ENCODE measurements around the gene AIMP1.

Gene AIMP1

GRCh38 chr4:106373026-106373425, 56.7 kb downstream of the AIMP1 start:
- Histone ChIP-seq H3K14ac (ENCODE audit: low read length) (no peak overlapping the region), H3K4me3 (ENCODE audit: low read length in 2 of 2) (no peak overlapping the region), H3K4me1 (ENCODE audit: control insufficient read depth in 2 of 2, insufficient read depth in 1 of 2, low read depth in 1 of 2, low read length in 2 of 2) (no peaks in the 10 kb centered on the region), H3K79me1 (ENCODE audit: low read depth, low read length) (no peaks in the 10 kb centered on the region), H3K4me2 (ENCODE audit: insufficient read depth, low read length, poor library complexity, severe bottlenecking) (no peak overlapping the region), H2BK120ac (ENCODE audit: low read depth, low read length) (no peak overlapping the region), H3K27ac (replicated peaks; ENCODE audit: low read length) (no peak overlapping the region), H2BK5ac (ENCODE audit: low read length) (no peak overlapping the region), H3K18ac (ENCODE audit: low read length) (no peak overlapping the region), H4K8ac (ENCODE audit: low read depth, low read length) (no peak overlapping the region), H3K27me3 (ENCODE audit: control insufficient read depth in 3 of 3, insufficient read depth in 3 of 3, low read depth in 1 of 3, low read length in 3 of 3) (no peaks in the 10 kb centered on the region), H3K9me3 (replicated peaks in 1 of 2; ENCODE audit: control insufficient read depth in 2 of 2, insufficient read depth in 1 of 2, low read depth in 1 of 2, low read length in 2 of 2) (no peaks in the 10 kb centered on the region), H4K91ac (ENCODE audit: low read depth, low read length, poor library complexity) (no peak overlapping the region), H3K9ac (ENCODE audit: low read depth, low read length, poor library complexity) (no peak overlapping the region), H3K23ac (ENCODE audit: low read depth, low read length, poor library complexity) (no peak overlapping the region), H3K4ac (ENCODE audit: low read length) (no peak overlapping the region), H2BK12ac (ENCODE audit: low read length) (no peak overlapping the region), H2BK15ac (ENCODE audit: low read length) (no peak overlapping the region), H2AFZ (ENCODE audit: low read length) (no peak overlapping the region), H2AK5ac (ENCODE audit: low read depth, low read length) (no peak overlapping the region), H3K36me3 (replicated peaks in 1 of 2; ENCODE audit: control insufficient read depth in 2 of 2, insufficient read depth in 2 of 2, low read length in 2 of 2) (no peaks in the 10 kb centered on the region)
- WGBS, 2 donors (ENCODE audit: extremely low coverage in 2 of 2, insufficient read length in 2 of 2, insufficient replicate concordance in 1 of 2), result no CpG with 5 or more reads among the region's 3 CpGs
- no peak for DNase-seq (ENCODE audit: low spot score)

GRCh38 chr4:106380179-106380578, 63.8 kb downstream of the AIMP1 start:
- H2BK12ac ChIP-seq (ENCODE audit: low read length), result no peak overlapping the region
- no peak overlapping the region for H3K27ac ChIP-seq (replicated peaks; ENCODE audit: low read length)
- H3K4me1 ChIP-seq (ENCODE audit: control insufficient read depth in 2 of 2, insufficient read depth in 1 of 2, low read depth in 1 of 2, low read length in 2 of 2), result no peaks in the 10 kb centered on the region
- no peak overlapping the region for H3K18ac ChIP-seq (ENCODE audit: low read length)
- H3K14ac ChIP-seq (ENCODE audit: low read length), result no peak overlapping the region
- H2BK5ac ChIP-seq (ENCODE audit: low read length), result no peak overlapping the region
- no peaks in the 10 kb centered on the region for H3K27me3 ChIP-seq (ENCODE audit: control insufficient read depth in 3 of 3, insufficient read depth in 3 of 3, low read depth in 1 of 3, low read length in 3 of 3)
- H2BK15ac ChIP-seq (ENCODE audit: low read length), result no peak overlapping the region
- no peak overlapping the region for H3K9ac ChIP-seq (ENCODE audit: low read depth, low read length, poor library complexity)
- H3K4ac ChIP-seq (ENCODE audit: low read length), result no peak overlapping the region
- H3K9me3 ChIP-seq (replicated peaks in 1 of 2; ENCODE audit: control insufficient read depth in 2 of 2, insufficient read depth in 1 of 2, low read depth in 1 of 2, low read length in 2 of 2), result no peaks in the 10 kb centered on the region
- no peak overlapping the region for H2AFZ ChIP-seq (ENCODE audit: low read length)
- H2AK5ac ChIP-seq (ENCODE audit: low read depth, low read length), result no peak overlapping the region
- H2BK120ac ChIP-seq (ENCODE audit: low read depth, low read length), result no peak overlapping the region
- H4K91ac ChIP-seq (ENCODE audit: low read depth, low read length, poor library complexity), result no peak overlapping the region
- H3K79me1 ChIP-seq (ENCODE audit: low read depth, low read length), result no peaks in the 10 kb centered on the region
- no peak overlapping the region for H4K8ac ChIP-seq (ENCODE audit: low read depth, low read length)
- no peak overlapping the region for H3K4me2 ChIP-seq (ENCODE audit: insufficient read depth, low read length, poor library complexity, severe bottlenecking)
- DNase-seq (ENCODE audit: low spot score), result no peak
- no peaks in the 10 kb centered on the region for H3K36me3 ChIP-seq (replicated peaks in 1 of 2; ENCODE audit: control insufficient read depth in 2 of 2, insufficient read depth in 2 of 2, low read length in 2 of 2)
- H3K4me3 ChIP-seq (ENCODE audit: low read length in 2 of 2), result no peak overlapping the region
- no peak overlapping the region for H3K23ac ChIP-seq (ENCODE audit: low read depth, low read length, poor library complexity)

- Histone ChIP-seq H3K18ac (ENCODE audit: low read length) (no peak overlapping the region), H3K9ac (ENCODE audit: low read depth, low read length, poor library complexity) (no peak overlapping the region), H2BK5ac (ENCODE audit: low read length) (no peak overlapping the region), H4K8ac (ENCODE audit: low read depth, low read length) (no peak overlapping the region), H3K4me2 (ENCODE audit: insufficient read depth, low read length, poor library complexity, severe bottlenecking) (no peak overlapping the region), H2AK5ac (ENCODE audit: low read depth, low read length) (no peak overlapping the region), H2BK15ac (ENCODE audit: low read length) (no peak overlapping the region), H3K27ac (replicated peaks; ENCODE audit: low read length) (no peak overlapping the region), H2BK12ac (ENCODE audit: low read length) (no peak overlapping the region), H3K23ac (ENCODE audit: low read depth, low read length, poor library complexity) (peak overlapping the region; percentile 31), H4K91ac (ENCODE audit: low read depth, low read length, poor library complexity) (no peak overlapping the region), H3K27me3 (ENCODE audit: control insufficient read depth in 3 of 3, insufficient read depth in 3 of 3, low read depth in 1 of 3, low read length in 3 of 3) (no peaks in the 10 kb centered on the region), H3K4me1 (ENCODE audit: control insufficient read depth in 2 of 2, insufficient read depth in 1 of 2, low read depth in 1 of 2, low read length in 2 of 2) (no peaks in the 10 kb centered on the region), H3K14ac (ENCODE audit: low read length) (peak overlapping the region; percentile 63), H2BK120ac (ENCODE audit: low read depth, low read length) (no peak overlapping the region), H3K9me3 (replicated peaks in 1 of 2; ENCODE audit: control insufficient read depth in 2 of 2, insufficient read depth in 1 of 2, low read depth in 1 of 2, low read length in 2 of 2) (no peaks in the 10 kb centered on the region), H3K36me3 (replicated peaks in 1 of 2; ENCODE audit: control insufficient read depth in 2 of 2, insufficient read depth in 2 of 2, low read length in 2 of 2) (no peaks in the 10 kb centered on the region), H3K4me3 (ENCODE audit: low read length in 2 of 2) (no peak overlapping the region), H3K79me1 (ENCODE audit: low read depth, low read length) (no peaks in the 10 kb centered on the region), H3K4ac (ENCODE audit: low read length) (no peak overlapping the region), H2AFZ (ENCODE audit: low read length) (no peak overlapping the region)
- DNase-seq (ENCODE audit: low spot score), result no peak
- WGBS, 2 donors (ENCODE audit: extremely low coverage in 2 of 2, insufficient read length in 2 of 2, insufficient replicate concordance in 1 of 2), result no CpG with 5 or more reads among the region's 3 CpGs
Observed at GRCh38 chr4:106384878-106385277, 68.5 kb downstream of the AIMP1 start.

- WGBS, 2 donors (ENCODE audit: extremely low coverage in 2 of 2, insufficient read length in 2 of 2, insufficient replicate concordance in 1 of 2), result no CpG with 5 or more reads among the region's 6 CpGs
- Histone ChIP-seq H3K9ac (ENCODE audit: low read depth, low read length, poor library complexity) (no peak overlapping the region), H3K14ac (ENCODE audit: low read length) (no peak overlapping the region)
Observed at GRCh38 chr4:106385853-106386393, 69.6 kb downstream of the AIMP1 start.

More at GRCh38 chr4:106385853-106386393, 69.6 kb downstream of the AIMP1 start:
- peak overlapping the region in 1 of 2 donors; percentile 10 for H3K4me3 ChIP-seq (ENCODE audit: low read length in 2 of 2)
- H2BK12ac ChIP-seq (ENCODE audit: low read length), result no peak overlapping the region
- DNase-seq (ENCODE audit: low spot score), result no peak
- H4K91ac ChIP-seq (ENCODE audit: low read depth, low read length, poor library complexity), result no peak overlapping the region
- no peaks in the 10 kb centered on the region for H3K27me3 ChIP-seq (ENCODE audit: control insufficient read depth in 3 of 3, insufficient read depth in 3 of 3, low read depth in 1 of 3, low read length in 3 of 3)
- H3K4me2 ChIP-seq (ENCODE audit: insufficient read depth, low read length, poor library complexity, severe bottlenecking), result no peak overlapping the region
- H3K36me3 ChIP-seq (replicated peaks in 1 of 2; ENCODE audit: control insufficient read depth in 2 of 2, insufficient read depth in 2 of 2, low read length in 2 of 2), result no peaks in the 10 kb centered on the region
- H2BK120ac ChIP-seq (ENCODE audit: low read depth, low read length), result no peak overlapping the region
- H3K18ac ChIP-seq (ENCODE audit: low read length), result peak overlapping the region; percentile 60
- no peak overlapping the region for H4K8ac ChIP-seq (ENCODE audit: low read depth, low read length)
- no peak overlapping the region for H3K27ac ChIP-seq (replicated peaks; ENCODE audit: low read length)
- H3K4me1 ChIP-seq (ENCODE audit: control insufficient read depth in 2 of 2, insufficient read depth in 1 of 2, low read depth in 1 of 2, low read length in 2 of 2), result no peaks in the 10 kb centered on the region
- peak overlapping the region; percentile 59 for H3K23ac ChIP-seq (ENCODE audit: low read depth, low read length, poor library complexity)
- no peak overlapping the region for H2BK5ac ChIP-seq (ENCODE audit: low read length)
- H3K4ac ChIP-seq (ENCODE audit: low read length), result no peak overlapping the region
- H2AK5ac ChIP-seq (ENCODE audit: low read depth, low read length), result no peak overlapping the region
- H2BK15ac ChIP-seq (ENCODE audit: low read length), result no peak overlapping the region
- H2AFZ ChIP-seq (ENCODE audit: low read length), result no peak overlapping the region
- H3K9me3 ChIP-seq (replicated peaks in 1 of 2; ENCODE audit: control insufficient read depth in 2 of 2, insufficient read depth in 1 of 2, low read depth in 1 of 2, low read length in 2 of 2), result no peaks in the 10 kb centered on the region
- no peaks in the 10 kb centered on the region for H3K79me1 ChIP-seq (ENCODE audit: low read depth, low read length)
